HG02798 (cell line): ENCODE data around the gene AIFM1.
"Not testable (repeated sequence)": the region's sequence is repeated elsewhere in the genome, so short reads cannot be mapped to it uniquely, and the experiment has no call there.

Source experiments
- ATAC-seq: cut with Tn5 transposase; IDR thresholded peaks from one replicate; pipeline ENCODE4 v1.9.1; 2021; ENCODE audit warnings: mild to moderate bottlenecking; ENCODE audit not compliant: unreplicated experiment, poor library complexity

Gene AIFM1

GRCh38 chrX:130120746-130121504, 44.7 kb downstream of the AIFM1 start:
- ATAC-seq: peak; percentile 82

DNA sequence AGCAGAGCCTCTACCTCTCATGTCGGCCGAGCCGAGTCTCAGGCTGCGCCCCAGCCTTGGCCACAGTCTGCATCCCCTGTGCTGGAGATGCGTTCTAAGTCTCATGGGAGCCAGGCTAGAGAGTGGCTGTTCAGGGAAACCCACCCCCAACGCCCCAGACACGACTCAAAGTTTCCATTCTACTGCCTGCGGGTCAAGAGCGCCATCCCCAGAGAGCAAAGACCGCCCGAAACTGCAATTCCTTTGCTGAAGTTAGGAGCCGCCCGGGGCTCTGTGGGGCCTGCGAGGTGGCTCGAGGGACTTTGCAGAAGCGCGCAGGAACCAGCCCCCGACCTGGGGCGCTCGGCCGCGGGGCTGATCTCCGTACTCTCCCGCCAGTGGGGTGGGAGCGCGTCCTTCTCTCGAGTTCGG, 45.3 kb downstream of the AIFM1 start:
- peak; percentile 32 for ATAC-seq

GRCh38 chrX:130119312-130119898, 46.2 kb downstream of the AIFM1 start:
- no peak for ATAC-seq

GRCh38 chrX:130118441-130119311, 47.0 kb downstream of the AIFM1 start:
- ATAC-seq: no peak

DNA sequence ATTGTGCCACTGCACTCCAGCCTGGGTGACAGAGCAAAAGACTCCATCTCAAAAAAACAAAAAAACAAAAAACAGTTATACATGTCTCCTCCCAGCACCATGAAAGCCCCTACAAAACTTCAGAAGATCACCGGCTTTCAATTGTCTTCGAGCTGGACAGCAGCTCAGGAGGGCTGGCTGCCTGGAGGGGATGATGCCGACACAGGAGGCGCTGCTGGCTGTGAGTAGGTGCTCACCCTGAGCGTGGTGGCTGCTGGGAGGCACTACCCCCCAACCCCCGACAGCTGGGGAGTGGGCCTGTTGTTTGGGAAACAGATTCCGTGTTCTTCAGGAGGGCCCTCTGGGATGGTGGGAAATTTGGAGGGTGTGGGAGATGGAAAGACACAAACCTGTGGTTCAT, 48.5 kb downstream of the AIFM1 start:
- no peak for ATAC-seq

- ATAC-seq: not testable (repeated sequence)
Observed at GRCh38 chrX:130115119-130115885, 50.3 kb downstream of the AIFM1 start.

DNA sequence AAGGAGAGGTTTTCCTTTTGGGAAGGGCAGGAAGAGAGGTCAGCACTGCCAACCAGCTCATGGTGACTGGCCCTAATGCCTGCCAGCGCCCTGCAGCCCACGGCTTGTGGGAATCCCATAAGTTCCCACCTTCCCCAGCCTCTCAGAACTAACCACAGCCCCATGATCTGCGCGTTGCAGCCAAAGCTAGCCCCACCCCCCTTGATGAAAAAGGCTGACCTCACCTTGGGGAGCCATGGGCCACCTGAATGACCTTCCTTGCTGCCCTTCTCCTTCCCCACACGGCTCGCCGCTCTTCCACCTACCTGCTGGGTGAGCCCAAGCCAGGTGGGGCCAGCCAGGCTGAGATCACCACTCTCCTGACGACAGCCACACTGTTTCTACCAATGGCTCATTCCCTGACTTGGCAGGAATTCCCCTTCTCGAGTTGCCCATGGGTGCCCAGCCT, 51.5 kb downstream of the AIFM1 start:
- ATAC-seq: no peak

- no peak for ATAC-seq
Observed at GRCh38 chrX:130111220-130112154, 54.2 kb downstream of the AIFM1 start.

DNA sequence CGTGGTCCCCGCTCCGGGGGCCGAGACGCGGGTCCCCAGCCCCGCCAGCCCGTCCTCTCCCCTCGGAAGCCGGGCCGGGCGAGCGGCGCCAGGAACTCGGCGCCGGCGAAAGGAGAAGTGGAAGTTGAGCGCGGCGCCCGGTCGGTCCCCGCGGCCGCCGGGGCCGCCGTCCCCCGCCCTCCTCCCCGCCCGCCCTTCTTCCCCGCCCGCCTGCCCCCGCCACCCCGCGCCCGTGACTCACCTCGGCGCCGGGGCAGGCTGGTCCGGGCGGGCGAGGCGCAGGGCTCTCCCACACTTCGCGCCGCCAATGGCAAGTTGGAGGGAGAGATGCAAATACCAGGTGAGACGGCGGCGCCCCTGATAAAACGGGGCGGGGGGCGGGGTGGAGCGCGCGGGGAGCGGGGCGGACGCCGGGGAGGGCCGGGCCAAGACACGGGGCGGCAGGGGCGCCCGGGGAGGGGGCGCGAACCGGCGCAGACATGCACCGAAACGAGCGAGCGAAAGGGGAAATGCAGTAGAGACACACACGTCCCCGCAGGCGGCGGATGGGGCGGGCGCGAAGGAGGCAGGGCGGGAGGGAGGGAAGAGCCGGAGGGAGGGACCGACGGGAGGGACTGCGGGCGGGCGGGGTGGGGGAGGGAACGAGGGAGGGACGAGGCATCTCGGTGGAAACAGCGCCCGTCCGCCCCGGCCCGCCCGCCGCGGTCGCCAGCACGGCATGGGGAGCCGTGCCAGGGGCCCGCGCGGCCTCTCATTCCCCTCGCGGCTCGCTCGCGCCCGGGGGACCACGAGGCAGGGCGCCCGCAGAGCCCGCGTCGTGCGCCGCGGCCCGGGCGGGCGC, 55.0 kb downstream of the AIFM1 start, which contains the start of gene ELF4:
ELF4 (minus strand) TSS at position 119 of the 841 bp plus-strand sequence. CDS start 29,167 bp downstream, outside the sequence.
- peak; percentile 43 for ATAC-seq

DNA sequence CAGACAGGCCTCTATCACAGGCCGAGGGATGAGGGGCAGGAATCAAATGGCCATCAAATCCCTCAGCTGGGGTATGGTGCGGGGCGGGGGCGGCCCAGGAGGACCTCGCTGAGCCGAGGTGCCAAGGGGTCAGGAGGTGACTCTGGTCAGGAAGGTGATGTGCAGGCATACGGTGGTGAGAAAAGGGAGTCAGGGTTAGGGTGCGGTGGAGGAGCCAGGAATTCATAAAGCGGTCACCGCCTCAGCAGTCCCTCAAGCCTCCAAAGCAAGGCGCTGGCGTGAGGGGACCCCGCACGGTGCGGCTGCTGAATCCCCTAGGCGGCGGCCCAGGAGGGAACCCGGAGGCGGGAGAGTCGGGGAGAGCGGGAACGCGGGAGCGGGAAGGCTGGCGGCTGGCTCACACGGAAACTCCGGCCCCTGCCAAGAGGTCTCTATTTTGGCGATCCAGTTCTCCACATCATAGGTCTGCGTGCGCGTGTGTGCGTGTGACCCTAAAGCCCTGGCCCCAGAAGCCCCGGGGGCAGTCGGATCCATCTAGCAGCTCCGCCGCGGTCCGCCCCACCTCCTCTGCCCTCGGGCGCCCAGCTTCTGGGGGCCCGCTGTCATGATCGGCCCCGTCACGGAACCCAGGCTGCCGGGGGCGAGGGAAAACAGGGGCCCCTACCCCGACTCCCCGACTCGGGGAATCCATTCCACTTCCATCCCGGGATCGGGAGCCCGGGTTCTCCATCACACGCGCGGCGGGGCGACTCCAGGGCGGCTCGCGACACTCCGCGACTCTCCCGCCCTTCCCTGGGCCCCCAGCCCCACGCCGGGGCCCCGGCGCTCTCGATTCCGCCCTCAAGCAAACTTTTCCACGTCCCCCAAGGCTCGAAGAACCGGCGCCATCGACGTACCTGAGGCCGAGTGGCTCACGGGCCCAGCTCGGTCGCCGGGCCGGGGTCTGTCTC, 55.9 kb downstream of the AIFM1 start:
- ATAC-seq: no peak

DNA sequence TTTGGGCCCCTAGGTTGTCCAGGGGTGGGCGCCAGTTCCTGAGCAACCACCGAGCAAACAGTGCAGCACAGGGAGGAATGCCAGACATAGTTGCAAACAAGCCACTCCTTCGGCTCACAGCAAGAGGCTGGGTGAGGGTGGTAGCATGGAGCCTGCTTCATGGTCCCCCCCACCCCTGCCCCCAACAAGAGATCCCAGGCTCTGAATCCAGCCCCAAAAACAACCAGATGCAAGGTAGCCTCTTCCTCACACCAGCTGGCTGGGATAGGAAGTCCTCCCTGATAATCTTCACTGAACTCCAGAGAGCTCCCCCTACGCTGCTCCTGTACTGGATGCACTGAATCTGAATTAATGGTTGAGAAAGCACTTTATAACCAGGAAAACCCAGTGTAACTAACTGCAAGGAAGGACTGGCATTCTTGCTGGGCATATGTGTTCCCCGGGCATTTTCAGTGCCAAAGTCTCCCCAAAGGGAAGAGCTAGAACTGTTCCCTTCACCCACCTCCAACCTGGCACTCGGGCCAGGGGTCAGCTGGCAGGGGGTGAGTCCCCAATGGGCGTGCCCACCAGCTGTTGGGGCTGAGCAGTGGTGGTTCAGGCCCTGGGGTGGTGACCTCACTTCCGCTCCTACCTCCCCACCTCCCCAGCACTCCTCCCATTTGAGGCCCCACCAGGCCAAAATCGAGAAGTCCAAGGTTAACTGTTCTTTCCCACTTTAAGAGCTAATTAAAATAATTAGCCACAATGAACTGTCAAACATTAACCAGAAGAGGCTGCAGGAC, 56.8 kb downstream of the AIFM1 start:
- peak; percentile 77 for ATAC-seq

GRCh38 chrX:130106071-130106470, 59.6 kb downstream of the AIFM1 start:
- ATAC-seq: no peak

DNA sequence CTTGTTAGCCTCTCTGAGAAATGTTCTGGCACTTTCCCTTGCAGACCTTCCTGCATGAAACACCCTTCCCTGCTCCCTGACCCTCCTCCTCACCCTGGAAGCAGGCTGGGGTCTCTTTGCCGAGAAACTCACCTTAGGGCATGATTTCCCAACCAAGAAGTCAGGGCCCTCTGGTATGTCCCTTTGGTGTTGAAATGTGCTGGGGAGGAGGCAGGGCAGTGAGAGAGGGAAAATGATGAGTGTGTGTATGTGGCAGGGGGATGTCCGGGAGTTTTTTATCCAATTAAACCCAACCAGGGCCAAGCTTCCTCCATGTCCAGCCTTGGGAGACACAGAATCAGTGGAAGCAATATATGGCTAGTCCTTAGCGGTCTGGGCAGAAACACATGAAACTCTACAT, 60.4 kb downstream of the AIFM1 start:
- no peak for ATAC-seq

GRCh38 chrX:130103605-130104004, 62.0 kb downstream of the AIFM1 start:
- no peak for ATAC-seq

GRCh38 chrX:130100180-130100579, 65.5 kb downstream of the AIFM1 start:
- ATAC-seq: no peak

DNA sequence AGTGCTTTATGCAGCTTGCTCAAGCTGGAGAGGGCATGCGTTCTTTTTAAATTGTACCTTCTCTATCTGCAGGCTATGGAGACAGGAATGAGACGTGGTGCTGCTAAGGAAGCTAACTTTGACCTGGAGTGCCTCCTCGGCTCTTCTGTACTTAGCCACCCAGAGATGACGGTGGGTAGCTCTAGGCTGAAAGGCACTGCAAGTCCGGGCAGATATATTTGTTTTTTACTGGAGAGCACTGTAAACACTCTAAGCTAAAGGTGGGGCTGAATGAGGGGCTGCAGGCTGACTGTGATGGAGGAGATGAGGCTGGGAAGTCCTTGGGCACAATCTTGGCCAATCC, 67.5 kb downstream of the AIFM1 start:
- ATAC-seq: no peak
